ENCODE measurements around the gene ATXN7L1.

GRCh38 chr7:105724688-105725087 is 151.7 kb downstream of the ATXN7L1 start:
- TF ChIP-seq CTCF (conservative IDR thresholded peaks at IDR 0.05; ENCODE audit: low read length) (no peak), EZH2phosphoT487 (IDR thresholded peaks at IDR 0.05; ENCODE audit: borderline replicate concordance, low read depth, low read length) (no peak)

Data from OCI-LY7 (cell line).